Psoas muscle (tissue), 8 donors: ENCODE results near the gene FTCD. TPM values are rescaled to one million over a fixed set of nuclear protein-coding genes. Genes with fewer than 3 reads are reported as not detected.
A peak's percentile ranks its signal among the peaks of the same experiment; 100 is the strongest.

Experiments
- ATAC-seq, 4 donors: fragments of 200-7000 bp; cut with Tn5 transposase; one replicate each; pipeline ENCODE4 v1.9.1; 2020; ENCODE audit warnings: moderate library complexity in 3 of 4, mild to moderate bottlenecking in 2 of 4
- DNase-seq, 2 donors: peaks; one replicate each; pipeline ENCODE4 v3.0.0-alpha.2; 2020
- H3K27ac ChIP-seq: fragments of 200-600 bp; one replicate; pipeline ENCODE4 v1.8.0; 2022
- H3K27me3 ChIP-seq, 3 donors: fragments of 200-600 bp in 1 of 3; one replicate each; pipeline versions ENCODE4 v1.6.1 to v1.8.0; 2013 to 2022; ENCODE audit warnings: low read length in 2 of 3, mild to moderate bottlenecking in 2 of 3, moderate library complexity in 1 of 3; ENCODE audit not compliant: insufficient read depth in 3 of 3
- H3K36me3 ChIP-seq, 2 donors: fragments of 200-600 bp in 1 of 2; one replicate each; pipeline versions ENCODE4 v1.6.1 to v1.8.0; 2013 to 2022; ENCODE audit warnings: low read depth in 1 of 2, mild to moderate bottlenecking in 1 of 2, moderate library complexity in 1 of 2; ENCODE audit not compliant: insufficient read depth in 1 of 2
- H3K4me1 ChIP-seq: fragments of 200-600 bp; one replicate; pipeline ENCODE4 v1.8.0; 2022
- H3K4me3 ChIP-seq: fragments of 200-600 bp; one replicate; pipeline ENCODE4 v1.8.0; 2022; ENCODE audit warnings: mild to moderate bottlenecking
- H3K9me3 ChIP-seq: fragments of 200-600 bp; one replicate; pipeline ENCODE4 v1.8.0; 2022
- WGBS, 3 donors: extraction: QIAGEN DNeasy Blood & Tissue Kit; methylation state at CpG; one replicate each; pipeline versions ENCODE4 v1.1.6 to v1.1.7; 2013; 5-methylcytosine and 5-hydroxymethylcytosine counted together
- intact Hi-C, 2 donors: fragments of 100-400 bp; cut with DNase I; formaldehyde crosslinking; loops; one replicate each; pipeline versions ENCODE4 v1.11.0 to v1.14.2; 2022
- polyA plus RNA-seq, 3 donors: library from polyadenylated mRNA; stranded (reverse); fragments of 200-250 nt; gene quantifications; one replicate each; pipeline ENCODE4 v1.2.3, GENCODE V29; 2013
- total RNA-seq, 4 donors: library from RNA; stranded (reverse); fragmentation: NEBNext Ultra II Directional in 2 of 4; extraction: Animal tissue kit (Norgen Biotek cat#: 25700) in 2 of 4; gene quantifications; one replicate each; pipeline versions ENCODE4 v1.2.1 to v1.2.4, GENCODE V29; 2021 to 2023
- TF ChIP-seq, protein P1 (sequence below): fragments of 200-600 bp; IDR thresholded peaks from one replicate; pipeline ENCODE4 v1.8.0; 2022; ENCODE audit warnings: antibody characterized with exemption
- donor health status: healthy with polysubstance abuse.
- donor health status: DM: no; HTN: no; CAD: no; lungs with moderate emphysema.
- donor health status: Bipolar disorder and iron deficiency.
- donor health status: healthy.
- donor health status: DM: yes; HTN: yes; CAD: no.
- donor health status: DM: no; HTN: no; CAD: no.
- donor health status: DM: no; HTN: no; CAD: no.
- donor health status: DM: yes; HTN: yes; CAD: no.

Gene FTCD
- total and polyA plus RNA-seq, 7 donors: 0.03 to 2.0 (median 0.13) TPM; not detected in 3

DNA sequence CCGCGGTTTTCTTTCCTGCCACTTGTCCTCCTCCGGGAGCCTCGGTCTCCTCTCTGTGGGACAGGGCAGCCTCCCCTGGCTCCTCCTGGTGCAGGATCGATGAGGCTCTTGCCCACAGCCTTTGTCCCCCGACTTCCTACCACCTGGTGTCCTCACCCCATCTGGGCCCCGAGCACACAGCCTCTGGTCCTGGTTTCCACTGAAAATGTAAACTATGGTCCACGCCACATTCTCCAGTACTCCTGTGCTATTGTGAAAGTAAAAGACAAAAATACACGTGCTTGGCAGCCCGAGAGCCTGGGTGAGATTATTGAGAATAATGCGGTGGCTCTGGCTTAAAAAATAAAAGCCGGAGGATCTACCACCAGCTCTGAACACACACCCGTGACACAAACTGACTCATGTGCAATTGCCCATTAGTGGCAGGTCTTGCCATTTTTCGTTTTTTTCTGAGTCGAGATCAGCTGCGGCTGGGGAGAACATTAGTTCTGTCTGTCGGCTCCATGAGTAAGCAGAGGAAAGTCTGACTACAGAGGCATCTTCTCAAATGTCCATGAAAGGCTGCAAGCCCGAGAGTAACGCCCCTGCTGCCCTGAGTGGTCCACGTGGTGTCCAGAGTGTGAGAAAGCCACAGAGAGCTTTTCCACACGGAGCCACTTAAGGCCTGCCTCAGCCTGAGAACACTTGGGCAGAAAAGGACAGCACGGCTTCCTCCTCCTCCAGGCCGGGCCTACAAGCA lies 63.2 kb downstream of the FTCD start:
- H3K4me3 ChIP-seq: peak overlapping the region; percentile 23

DNA sequence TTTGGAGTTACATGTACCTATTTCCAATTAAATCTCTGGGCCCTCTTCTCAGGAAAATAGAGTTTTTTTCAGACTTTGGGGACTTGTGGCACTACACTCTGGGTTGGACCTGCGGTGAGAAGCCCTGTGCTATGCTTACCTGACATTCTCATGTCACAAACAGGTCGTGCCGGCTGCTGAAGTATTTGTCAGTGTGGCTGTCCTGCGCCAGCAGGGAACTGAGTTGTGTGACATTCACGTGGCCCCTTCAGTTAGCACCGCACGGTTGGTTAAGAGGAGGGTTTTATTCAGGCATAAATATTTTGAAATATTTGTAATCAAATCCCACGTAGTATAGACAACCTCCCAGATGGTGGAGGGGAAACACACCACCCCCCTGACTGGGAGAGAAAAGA lies 63.8 kb downstream of the FTCD start:
- intact Hi-C loops: no loop called here
- TF ChIP-seq, protein P1, sequence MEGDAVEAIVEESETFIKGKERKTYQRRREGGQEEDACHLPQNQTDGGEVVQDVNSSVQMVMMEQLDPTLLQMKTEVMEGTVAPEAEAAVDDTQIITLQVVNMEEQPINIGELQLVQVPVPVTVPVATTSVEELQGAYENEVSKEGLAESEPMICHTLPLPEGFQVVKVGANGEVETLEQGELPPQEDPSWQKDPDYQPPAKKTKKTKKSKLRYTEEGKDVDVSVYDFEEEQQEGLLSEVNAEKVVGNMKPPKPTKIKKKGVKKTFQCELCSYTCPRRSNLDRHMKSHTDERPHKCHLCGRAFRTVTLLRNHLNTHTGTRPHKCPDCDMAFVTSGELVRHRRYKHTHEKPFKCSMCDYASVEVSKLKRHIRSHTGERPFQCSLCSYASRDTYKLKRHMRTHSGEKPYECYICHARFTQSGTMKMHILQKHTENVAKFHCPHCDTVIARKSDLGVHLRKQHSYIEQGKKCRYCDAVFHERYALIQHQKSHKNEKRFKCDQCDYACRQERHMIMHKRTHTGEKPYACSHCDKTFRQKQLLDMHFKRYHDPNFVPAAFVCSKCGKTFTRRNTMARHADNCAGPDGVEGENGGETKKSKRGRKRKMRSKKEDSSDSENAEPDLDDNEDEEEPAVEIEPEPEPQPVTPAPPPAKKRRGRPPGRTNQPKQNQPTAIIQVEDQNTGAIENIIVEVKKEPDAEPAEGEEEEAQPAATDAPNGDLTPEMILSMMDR: no peak
- Histone ChIP-seq H3K4me3 (peak overlapping the region; percentile 23), H3K36me3 (no peaks in the 10 kb centered on the region), H3K4me1 (peaks cover 6% of the 10 kb centered on the region), H3K9me3 (peaks cover 9% of the 10 kb centered on the region), H3K27me3 (peaks cover 0 to 6% (median 3%) of the 10 kb centered on the region in 3 donors), H3K27ac (peak overlapping the region; percentile 61)
- peak in 1 of 2 donors; percentile 36 for DNase-seq
- no peak for ATAC-seq
- 68 to 73% (median 69%) methylated on average over 8 of the region's 8 CpGs for WGBS, 3 donors

More for the DNA sequence above, 63.2 kb downstream of the FTCD start:
- no peaks in the 10 kb centered on the region for H3K36me3 ChIP-seq
- DNase-seq (peak; percentile 81 to 82), ATAC-seq (peak; percentile 55 to 83 (median 79))
- TF ChIP-seq, protein P1: no peak
- peaks cover 0 to 10% (median 4%) of the 10 kb centered on the region in 3 donors for H3K27me3 ChIP-seq
- H3K27ac ChIP-seq: peak overlapping the region; percentile 61
- peaks cover 6% of the 10 kb centered on the region for H3K4me1 ChIP-seq
- H3K9me3 ChIP-seq: peaks cover 9% of the 10 kb centered on the region
- intact Hi-C loops: no loop called here
- whole genome bisulfite sequencing, 3 donors: 22 to 34% (median 27%) methylated on average over 23 of the region's 23 CpGs

DNA sequence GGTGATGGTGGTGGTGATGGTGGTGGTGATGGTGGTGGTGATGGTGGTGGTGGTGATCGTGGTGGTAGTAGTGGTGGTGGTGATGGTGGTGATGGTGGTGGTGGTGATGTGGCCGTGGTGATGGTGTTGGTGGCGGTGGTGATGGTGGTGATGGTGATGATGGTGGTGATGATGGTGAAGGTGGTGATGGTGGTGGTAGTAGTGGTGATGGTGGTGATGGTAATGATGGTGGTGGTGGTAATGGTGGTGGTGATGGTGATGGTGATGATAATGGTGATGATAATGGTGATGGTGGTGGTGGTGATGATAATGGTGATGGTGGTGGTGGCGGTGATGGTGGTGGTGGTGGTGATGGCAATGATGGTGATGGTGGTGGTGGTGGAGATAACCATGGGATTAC lies 64.3 kb downstream of the FTCD start:
- Histone ChIP-seq H3K27ac (no peak overlapping the region), H3K4me1 (peaks cover 6% of the 10 kb centered on the region), H3K27me3 (peaks cover 0 to under 1% (median 0%) of the 10 kb centered on the region in 3 donors), H3K36me3 (no peaks in the 10 kb centered on the region), H3K9me3 (peaks cover 9% of the 10 kb centered on the region), H3K4me3 (no peak overlapping the region)
- DNase-seq (peak in 1 of 2 donors; percentile 34), ATAC-seq (no peak)
- TF ChIP-seq, protein P1: no peak
- intact Hi-C loops: no loop called here
- WGBS, 3 donors: 83 to 93% (median 86%) methylated on average over 4 of the region's 4 CpGs

DNA sequence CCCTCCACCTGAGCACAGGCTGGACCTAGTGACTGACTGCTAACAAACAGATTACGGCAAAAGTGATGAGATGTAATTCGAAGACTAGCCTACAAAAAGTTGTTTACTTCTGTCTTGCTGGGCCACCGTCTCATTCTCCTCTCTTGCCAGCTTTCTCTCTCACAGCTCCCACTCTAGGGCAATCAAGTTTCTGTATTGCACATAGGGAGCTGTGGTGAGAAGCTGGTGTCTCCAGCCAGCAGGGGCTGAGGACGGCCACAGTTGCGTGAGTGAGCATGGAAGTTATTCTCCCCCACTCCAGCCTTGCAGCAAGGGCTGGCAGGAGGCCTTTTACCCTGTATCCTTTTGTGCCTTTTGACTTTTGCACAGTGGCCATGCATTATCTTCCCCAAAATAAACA lies 66.1 kb downstream of the FTCD start:
- H3K36me3 ChIP-seq: no peaks in the 10 kb centered on the region
- TF ChIP-seq, protein P1: no peak
- intact Hi-C loops: no loop called here
- 67 to 74% (median 71%) methylated on average over 5 of the region's 5 CpGs for WGBS, 3 donors
- DNase-seq (no peak), ATAC-seq (no peak)
- H3K4me3 ChIP-seq: no peak overlapping the region
- H3K4me1 ChIP-seq: peaks cover 6% of the 10 kb centered on the region
- no peak overlapping the region for H3K27ac ChIP-seq
- peaks cover 9% of the 10 kb centered on the region for H3K9me3 ChIP-seq
- H3K27me3 ChIP-seq: peaks cover 0 to 4% (median 0%) of the 10 kb centered on the region in 3 donors
